ENCODE results near the gene CRYBA4.
"Not testable (repeated sequence)": the region's sequence is repeated elsewhere in the genome, so short reads cannot be mapped to it uniquely, and the experiment has no call there.

Gene CRYBA4

GRCh38 chr22:26597480-26597879 lies 24.3 kb upstream of the CRYBA4 start:
- no peak for DNase-seq

- no peak for DNase-seq
Observed at GRCh38 chr22:26599505-26599904, 22.3 kb upstream of the CRYBA4 start.

- no peak for DNase-seq
Observed at GRCh38 chr22:26601726-26602125, 20.0 kb upstream of the CRYBA4 start.

DNA sequence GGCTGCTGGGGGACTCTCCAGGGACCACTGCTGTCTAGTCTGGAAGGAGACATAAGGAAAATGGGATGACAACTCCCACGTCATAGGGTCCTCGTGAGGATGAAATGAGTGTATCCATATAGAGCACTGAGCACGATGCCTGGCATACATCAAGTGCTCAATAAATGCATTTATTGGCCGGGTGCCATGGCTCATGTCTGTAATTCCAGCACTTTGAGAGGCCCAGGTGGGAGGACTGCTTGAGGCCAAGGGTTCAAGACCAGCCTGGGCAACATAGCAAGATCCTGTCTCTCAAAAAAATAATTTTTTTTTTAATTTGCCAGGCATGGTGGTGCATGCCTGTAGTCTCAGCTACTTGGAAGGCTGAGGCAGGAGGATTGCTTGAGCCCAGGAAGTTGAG lies 19.6 kb upstream of the CRYBA4 start:
- DNase-seq: no peak

DNA sequence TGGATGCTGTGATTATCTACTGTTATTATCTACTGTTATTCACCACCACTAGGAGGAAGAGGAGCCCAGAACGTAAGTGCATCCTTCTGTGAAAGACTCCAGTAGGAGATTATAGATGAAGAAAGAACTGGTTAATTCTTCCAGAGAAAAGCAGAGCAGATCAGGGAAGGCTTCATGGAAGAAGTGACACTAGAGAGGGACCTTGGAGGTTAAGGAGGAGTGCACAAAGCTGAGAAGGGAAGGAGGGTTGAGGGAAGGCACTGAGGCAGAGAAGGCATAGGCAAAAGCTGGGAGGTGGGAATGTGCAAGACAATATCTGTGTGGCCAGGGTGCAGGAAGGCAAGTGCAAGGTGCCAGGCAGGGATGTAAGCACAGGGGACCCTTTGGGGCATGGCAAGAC lies 17.4 kb upstream of the CRYBA4 start:
- no peak for DNase-seq

DNA sequence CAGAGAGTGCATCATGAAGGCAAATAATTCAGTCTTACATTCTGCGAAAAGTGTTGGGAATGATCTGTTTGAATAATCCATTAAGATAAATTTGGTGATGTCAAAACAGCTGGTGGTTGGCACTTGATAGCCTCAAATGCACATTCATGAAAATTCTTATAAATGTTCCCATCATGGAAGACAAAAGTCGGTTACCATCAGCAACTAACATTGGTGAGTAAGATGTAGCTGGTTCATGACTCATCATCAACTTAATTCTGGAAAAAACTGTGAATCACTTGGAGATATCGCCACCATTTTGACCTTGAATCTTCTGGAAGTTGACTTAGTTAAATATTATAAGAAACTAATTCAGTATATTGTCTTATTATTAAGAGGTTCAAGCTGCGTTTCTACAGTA lies 15.2 kb upstream of the CRYBA4 start:
- DNase-seq: peak; percentile 44 to 74 (median 69)

DNA sequence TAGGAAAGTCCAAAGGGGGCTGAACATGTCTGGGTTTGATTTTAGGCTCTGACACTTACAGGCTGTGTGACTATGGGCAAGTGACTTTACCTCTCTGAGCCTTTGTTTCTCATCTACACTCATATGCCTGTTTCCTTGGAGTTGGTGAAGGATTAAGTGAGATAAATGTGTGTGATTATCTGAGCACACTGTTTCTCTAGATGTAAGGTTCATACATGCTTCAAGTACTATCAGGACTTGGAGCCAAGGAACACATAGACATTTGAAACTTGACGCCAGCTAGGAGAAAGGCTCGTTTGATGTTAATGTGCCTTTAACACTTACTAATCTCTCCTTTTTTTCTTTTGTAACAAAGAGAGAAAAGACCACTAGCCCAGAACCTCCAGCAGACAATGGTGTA lies 13.6 kb upstream of the CRYBA4 start:
- no peak for DNase-seq

GRCh38 chr22:26609287-26609686 lies 12.5 kb upstream of the CRYBA4 start:
- no peak for DNase-seq

DNA sequence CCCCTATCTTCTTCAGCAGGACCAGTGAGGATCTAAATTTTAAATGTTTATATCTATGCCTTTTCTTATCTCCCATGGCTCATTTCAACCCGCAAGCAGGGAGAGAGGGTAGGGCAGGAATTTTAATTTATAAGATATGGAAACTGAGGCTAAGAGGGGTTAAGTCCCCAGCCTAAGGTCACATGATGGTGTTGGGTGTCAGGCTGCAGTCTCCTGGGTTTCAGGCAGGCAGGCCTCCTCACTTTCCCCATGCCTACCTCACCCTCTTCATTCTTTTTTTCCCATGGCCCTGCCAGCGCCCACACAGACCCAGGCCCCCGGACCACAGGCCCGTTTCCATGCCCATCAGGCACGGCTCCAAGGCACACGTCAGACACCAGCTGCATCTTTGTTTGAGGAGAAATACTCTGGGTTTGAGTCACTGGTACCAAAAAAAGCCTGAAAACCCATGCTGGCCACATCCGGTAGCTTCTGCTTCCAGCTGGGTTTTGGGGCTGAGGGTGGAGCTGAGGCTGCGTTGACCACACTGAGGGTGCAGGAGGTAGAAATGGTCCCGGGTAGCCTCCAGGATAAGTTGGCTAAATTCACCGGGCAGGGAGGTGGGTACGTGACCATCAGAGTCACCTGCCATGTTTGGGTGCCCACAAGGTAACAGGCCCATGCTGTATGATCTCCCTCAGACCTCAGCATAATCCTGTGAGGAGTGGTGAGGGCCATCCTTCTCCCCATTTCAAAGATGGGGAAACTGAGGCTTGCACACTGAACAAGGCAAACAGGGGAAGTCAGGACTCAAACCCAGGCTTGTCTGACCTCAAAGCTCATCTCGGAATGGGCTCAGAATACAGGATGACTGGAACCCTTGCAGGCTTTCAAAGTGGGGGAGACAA lies 11.4 kb upstream of the CRYBA4 start:
- peak; percentile 67 to 77 (median 71) for DNase-seq

GRCh38 chr22:26610996-26611395 lies 10.8 kb upstream of the CRYBA4 start:
- DNase-seq: no peak

DNA sequence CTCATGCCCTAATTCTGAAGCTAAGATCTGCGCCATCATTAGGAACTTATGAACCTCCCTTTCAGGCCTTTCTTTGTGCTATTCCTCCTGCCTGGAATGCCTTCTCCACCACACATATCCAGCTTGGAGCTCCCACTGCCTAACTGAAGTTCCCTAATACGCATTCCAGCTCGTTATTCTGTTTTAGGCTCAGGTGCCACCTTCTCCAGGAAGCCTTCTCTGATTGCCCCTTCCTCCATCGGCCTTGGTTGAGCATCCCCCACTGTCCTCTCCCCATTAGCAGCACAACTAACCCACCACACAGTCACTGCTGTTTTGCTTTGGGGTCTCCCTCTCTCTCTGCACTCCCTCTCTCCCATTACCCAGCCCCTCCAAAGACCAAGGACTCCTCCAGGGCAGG lies 9.1 kb upstream of the CRYBA4 start:
- DNase-seq: no peak

GRCh38 chr22:26613753-26614152 lies 8.0 kb upstream of the CRYBA4 start:
- DNase-seq: not testable (repeated sequence)

- no peak for DNase-seq
Observed at GRCh38 chr22:26614322-26614721, 7.4 kb upstream of the CRYBA4 start.

- no peak for DNase-seq
Observed at GRCh38 chr22:26615149-26615548, 6.6 kb upstream of the CRYBA4 start.

- no peak for DNase-seq
Observed at GRCh38 chr22:26615830-26616435, 5.8 kb upstream of the CRYBA4 start.

GRCh38 chr22:26616650-26617049 lies 5.1 kb upstream of the CRYBA4 start:
- no peak for DNase-seq

GRCh38 chr22:26617271-26618199 lies 4.2 kb upstream of the CRYBA4 start, which contains the start of gene CRYBB1:
CRYBB1 (minus strand) TSS chr22:26618027; CDS start chr22:26616319, 1,708 bp downstream.
- peak; percentile 32 to 53 (median 40) for DNase-seq

DNA sequence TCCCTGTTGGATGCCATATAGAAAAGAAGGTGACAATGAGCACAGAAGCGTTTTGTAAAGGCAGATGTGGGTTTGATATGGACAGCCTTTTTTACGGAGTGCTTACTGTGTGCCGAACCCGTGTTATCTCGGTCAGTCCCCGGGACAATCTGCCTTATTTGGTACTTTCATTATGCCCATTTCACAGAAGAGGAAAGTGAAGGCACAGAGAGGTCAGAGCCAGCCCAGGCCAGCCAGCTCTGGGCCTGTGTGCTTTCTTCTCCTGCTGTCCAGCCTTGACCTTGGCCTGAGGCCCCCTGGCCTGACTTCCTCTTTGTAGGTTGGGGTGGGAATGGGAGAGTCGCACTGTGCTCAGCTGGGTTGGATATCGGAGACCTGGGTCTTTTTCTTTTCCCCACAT lies 3.3 kb upstream of the CRYBA4 start:
- no peak for DNase-seq

GRCh38 chr22:26619510-26619909 lies 2.3 kb upstream of the CRYBA4 start:
- no peak for DNase-seq

DNA sequence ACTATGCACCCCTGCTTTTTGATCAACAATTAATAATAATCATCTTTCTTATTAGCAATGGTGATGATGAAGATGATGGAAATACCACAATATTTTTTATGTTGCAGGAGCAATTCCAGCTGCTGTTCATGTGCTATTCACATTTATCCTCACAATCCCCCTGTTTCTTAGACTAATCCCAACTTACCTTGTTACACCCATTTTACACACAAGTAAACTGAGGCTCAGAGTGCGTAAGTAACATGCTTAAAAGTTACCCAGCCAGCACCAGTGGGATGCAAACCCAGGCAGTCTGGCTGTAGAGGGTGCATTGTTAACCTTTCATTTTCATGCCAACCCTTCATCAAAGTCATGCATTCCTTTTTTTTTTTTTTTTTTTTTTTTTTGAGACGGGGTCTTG lies 1.6 kb upstream of the CRYBA4 start:
- no peak for DNase-seq

DNA sequence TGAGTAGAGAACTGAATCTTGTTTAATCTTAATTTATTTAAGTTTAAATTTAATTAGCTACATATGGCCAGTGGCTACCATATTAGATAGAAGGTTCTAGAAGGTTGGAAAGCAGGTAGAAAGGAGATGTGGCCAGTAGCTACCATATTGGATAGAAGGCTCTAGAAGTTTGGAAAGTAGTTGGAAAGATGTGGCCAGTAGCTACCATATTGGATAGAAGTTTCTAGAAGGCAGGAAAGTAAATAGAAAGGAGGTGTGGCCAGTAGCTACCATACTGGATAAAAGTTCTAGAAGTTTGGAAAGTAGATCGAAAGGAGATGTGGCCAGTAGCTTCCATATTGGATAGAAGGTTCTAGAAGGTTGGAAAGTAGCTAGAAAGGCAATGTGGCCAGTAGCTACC lies 2.2 kb downstream of the CRYBA4 start:
- DNase-seq: no peak

DNA sequence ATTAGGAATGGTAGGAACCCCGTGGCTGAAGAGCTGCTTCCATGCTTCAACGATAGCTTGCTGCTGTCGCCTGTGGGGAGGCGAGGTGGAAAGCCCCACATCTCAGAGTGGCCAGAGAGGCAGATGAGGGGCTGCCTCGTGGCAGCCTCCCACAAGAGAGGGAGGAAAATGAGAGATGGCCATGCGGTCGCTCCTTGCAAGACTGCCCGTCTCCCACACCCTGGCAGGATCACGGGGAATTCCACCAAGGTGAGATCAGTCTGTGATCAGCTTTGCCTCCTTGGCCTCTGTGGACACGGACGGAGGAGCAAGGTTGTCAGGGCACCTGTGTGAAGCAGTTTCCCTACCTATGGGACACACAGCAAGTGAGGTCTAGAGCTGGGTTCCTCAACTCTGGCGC lies 3.0 kb downstream of the CRYBA4 start:
- no peak for DNase-seq

Data from suppressor macrophage treated with lipopolysaccharide for 1 hour (primary cell).